Endothelial cell of umbilical vein (primary cell): ENCODE results near the gene GCNT2. TPM values are rescaled to one million over a fixed set of nuclear protein-coding genes. Genes with fewer than 3 reads are reported as not detected.

Experiments used
- BruUV-seq: library from RNA; stranded (reverse); fragments of 400-500 nt; replicated peaks from 2 replicates; lab custom pipeline; 2021; lab: Mats Ljungman, UMichigan
- CTCF ChIA-PET: fragments of 300-600, 350-600 bp; sonication (Branson Sonifier 250); formaldehyde crosslinking; loops from one replicate; lab custom pipeline; 2021; ENCODE audit warnings: antibody characterized with exemption, inconsistent platforms; lab: Charles Lee
- POLR2A ChIA-PET: fragments of 300-600, 350-600 bp; sonication (Branson Sonifier 250); formaldehyde crosslinking; loops from one replicate; lab custom pipeline; 2021; ENCODE audit warnings: antibody characterized with exemption, inconsistent platforms; lab: Charles Lee
- DNase-seq: peaks from one replicate; pipeline ENCODE4 v3.0.0-alpha.2; 2011; ENCODE audit warnings: low read depth, low spot score
- FAIRE-seq: peaks from 2 replicates; lab custom pipeline; 2011; peaks lifted over from hg19 to GRCh38; lab: Jason Lieb, UNC
- H2AFZ ChIP-seq: 2 replicates; pipeline ENCODE4 v1.6.0; 2012; ENCODE audit warnings: low read depth, low read length, control low read depth, inconsistent platforms
- H3K27ac ChIP-seq: 2 replicates; pipeline ENCODE4 v1.5.1; 2011; ENCODE audit warnings: low read depth, mild to moderate bottlenecking, control low read depth, low read length, moderate library complexity; ENCODE audit not compliant: insufficient read depth
- H3K27me3 ChIP-seq, 2 experiments: 2 replicates each; pipeline versions ENCODE4 v1.6.0 to v1.6.1; 2011; ENCODE audit warnings: low read length in 2 of 2, mixed read lengths in 1 of 2; ENCODE audit not compliant: control insufficient read depth in 2 of 2, insufficient read depth in 2 of 2
- H3K36me3 ChIP-seq, 2 experiments: 2 replicates in 1 of 2; 3 replicates in 1 of 2; pipeline ENCODE4 v1.5.1; 2011; ENCODE audit warnings: low read length in 2 of 2, mild to moderate bottlenecking in 1 of 2, moderate library complexity in 1 of 2; ENCODE audit not compliant: control insufficient read depth in 2 of 2, insufficient read depth in 2 of 2; ENCODE audit errors: extremely low read depth in 1 of 2
- H3K4me1 ChIP-seq: 3 replicates; pipeline ENCODE4 v1.5.1; 2011; ENCODE audit warnings: mild to moderate bottlenecking, low read length; ENCODE audit not compliant: control insufficient read depth, insufficient read depth; ENCODE audit errors: extremely low read depth
- H3K4me2 ChIP-seq: 2 replicates; pipeline ENCODE4 v1.6.1; 2011; ENCODE audit warnings: low read length, control low read depth, mixed read lengths; ENCODE audit not compliant: insufficient read depth
- H3K4me3 ChIP-seq, 3 experiments: fragments of 200-600 bp in 1 of 3; sonication (generic), shearing (Covaris generic) in 1 of 3; replicated peaks in 1 of 3; 2 replicates each; pipeline ENCODE4 v1.5.1; 2011 to 2016; ENCODE audit warnings: control low read depth in 3 of 3, low read length in 3 of 3, mild to moderate bottlenecking in 2 of 3, inconsistent platforms in 1 of 3, low read depth in 1 of 3, moderate library complexity in 1 of 3; ENCODE audit not compliant: insufficient read depth in 1 of 3
- H3K79me2 ChIP-seq: 2 replicates; pipeline ENCODE4 v1.6.0; 2012; ENCODE audit warnings: low read length, inconsistent platforms; ENCODE audit not compliant: control insufficient read depth, insufficient read depth
- H3K9ac ChIP-seq: replicated peaks from 2 replicates; pipeline ENCODE3; 2011; ENCODE audit warnings: low read length, control low read depth; ENCODE audit not compliant: insufficient read depth; ENCODE audit errors: extremely low read depth
- H3K9me1 ChIP-seq: replicated peaks from 3 replicates; pipeline ENCODE4 v1.6.0; 2011; ENCODE audit warnings: mild to moderate bottlenecking, low read length; ENCODE audit not compliant: control insufficient read depth, insufficient read depth; ENCODE audit errors: extremely low read depth
- H3K9me3 ChIP-seq: replicated peaks from 2 replicates; pipeline ENCODE4 v1.5.1; 2012; ENCODE audit warnings: low read length, inconsistent platforms; ENCODE audit not compliant: control insufficient read depth, insufficient read depth
- H4K20me1 ChIP-seq: replicated peaks from 2 replicates; pipeline ENCODE3; 2011; ENCODE audit warnings: mild to moderate bottlenecking, low read length; ENCODE audit not compliant: control insufficient read depth, insufficient read depth; ENCODE audit errors: extremely low read depth
- EZH2 ChIP-seq: IDR thresholded peaks from 2 replicates; pipeline ENCODE4 v1.6.1; 2012; ENCODE audit warnings: borderline replicate concordance, low read depth, mild to moderate bottlenecking, moderate library complexity, low read length, inconsistent platforms; ENCODE audit not compliant: severe bottlenecking
- FOS ChIP-seq: IDR thresholded peaks from 2 replicates; pipeline ENCODE4 v1.6.1; 2011; ENCODE audit warnings: mild to moderate bottlenecking, low read length, moderate library complexity, borderline replicate concordance; ENCODE audit not compliant: insufficient read depth
- GATA2 ChIP-seq: IDR thresholded peaks from 2 replicates; pipeline ENCODE4 v1.7.0; 2011; ENCODE audit warnings: low read depth, mild to moderate bottlenecking, moderate library complexity, mixed read lengths, low read length; ENCODE audit not compliant: insufficient read length, insufficient read depth
- JUN ChIP-seq: IDR thresholded peaks from 2 replicates; pipeline ENCODE4 v1.6.1; 2011; ENCODE audit warnings: borderline replicate concordance, low read depth; ENCODE audit not compliant: insufficient read length, insufficient read depth
- MYC ChIP-seq: IDR thresholded peaks from one replicate; pipeline ENCODE4 v1.6.1; 2011; ENCODE audit warnings: mild to moderate bottlenecking, low read depth, low read length
- POLR2A ChIP-seq: IDR thresholded peaks from 2 replicates; pipeline ENCODE4 v1.6.1; 2012; ENCODE audit warnings: low read depth, mild to moderate bottlenecking, control low read depth, low read length
- POLR2AphosphoS5 ChIP-seq: IDR thresholded peaks from 2 replicates; pipeline ENCODE4 v1.6.1; 2012; ENCODE audit warnings: low read depth, mild to moderate bottlenecking, control low read depth, low read length, moderate library complexity; ENCODE audit not compliant: insufficient read depth
- dilution Hi-C: fragments of 300-500 bp; cut with MboI; formaldehyde crosslinking; loops from one replicate; pipeline ENCODE4 v1.15.0; 2019; ENCODE audit warnings: low sequenced_read_pairs; ENCODE audit not compliant: extremely low pct_ligation_motif_present
- intact Hi-C: fragments of 100-400 bp; cut with micrococcal nuclease; formaldehyde crosslinking; loops from one replicate; pipeline ENCODE4 v1.10.0; 2022
- polyA plus RNA-seq, 4 experiments: library from polyadenylated mRNA; depleted of rRNA in 3 of 4; stranded (reverse) in 3 of 4; unstranded in 1 of 4; fragments of >200 nt; gene quantifications; 2 replicates each; pipeline versions ENCODE4 v1.2.1 to v1.2.3, GENCODE V29; 2011 to 2012; ENCODE audit warnings: missing spikeins in 1 of 4
- total RNA-seq: library from RNA; stranded (reverse); gene quantifications from 2 replicates; pipeline ENCODE4 v1.2.3, GENCODE V29; 2021
- TF ChIP-seq, protein P1 (sequence below), 2 donors: IDR thresholded peaks; 1 replicate in 1 of 2; 2 replicates in 1 of 2; pipeline ENCODE4 v1.5.1; 2011; ENCODE audit warnings: low read length in 2 of 2, mild to moderate bottlenecking in 2 of 2, moderate library complexity in 2 of 2, control low read depth in 1 of 2, inconsistent platforms in 1 of 2, low read depth in 1 of 2; ENCODE audit not compliant: insufficient read depth in 1 of 2; ENCODE audit errors: extremely low read depth in 1 of 2
- TF ChIP-seq, protein P2 (sequence below): IDR thresholded peaks from 2 replicates; pipeline ENCODE4 v1.6.1; 2011; ENCODE audit not compliant: insufficient read depth, insufficient read length

GCNT2 gene
- total and polyA plus RNA-seq, 2 donors (not counting 3 experiments of a cell fraction or from before 2014, with no cell fraction given): 3.8 to 10.9 TPM

DNA sequence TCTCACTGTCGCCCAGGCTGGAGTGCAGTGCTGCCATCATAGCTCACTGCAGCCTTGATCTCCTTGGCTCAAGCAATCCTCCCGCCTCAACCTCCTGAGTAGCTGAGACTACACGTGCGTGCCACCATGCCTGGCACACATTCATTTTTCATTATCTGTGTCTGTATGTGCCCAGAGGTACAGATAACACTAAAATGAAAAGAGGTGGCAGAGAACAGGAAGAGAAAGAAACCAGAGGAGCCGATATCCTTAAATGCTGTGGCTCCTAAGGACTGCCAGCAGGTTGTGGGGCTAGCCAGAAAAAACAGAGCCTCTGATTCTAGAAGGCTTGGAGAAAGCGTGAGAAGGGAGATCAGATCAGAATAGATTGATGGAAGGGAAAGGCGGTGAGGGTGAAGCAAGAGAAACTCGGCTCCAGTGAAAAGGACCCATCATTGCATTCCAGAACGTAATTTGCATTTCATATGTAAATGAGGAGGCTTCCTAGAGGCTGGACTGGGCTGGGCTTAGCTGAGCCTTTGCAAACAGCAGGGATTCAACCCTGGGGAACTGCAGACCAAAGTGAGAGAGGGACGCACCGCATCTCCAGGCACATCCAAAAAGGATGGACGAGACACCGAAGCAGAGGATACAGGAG is 64.2 kb downstream of the GCNT2 start:
- dilution Hi-C loops: no loop called here
- TF ChIP-seq, protein P1, sequence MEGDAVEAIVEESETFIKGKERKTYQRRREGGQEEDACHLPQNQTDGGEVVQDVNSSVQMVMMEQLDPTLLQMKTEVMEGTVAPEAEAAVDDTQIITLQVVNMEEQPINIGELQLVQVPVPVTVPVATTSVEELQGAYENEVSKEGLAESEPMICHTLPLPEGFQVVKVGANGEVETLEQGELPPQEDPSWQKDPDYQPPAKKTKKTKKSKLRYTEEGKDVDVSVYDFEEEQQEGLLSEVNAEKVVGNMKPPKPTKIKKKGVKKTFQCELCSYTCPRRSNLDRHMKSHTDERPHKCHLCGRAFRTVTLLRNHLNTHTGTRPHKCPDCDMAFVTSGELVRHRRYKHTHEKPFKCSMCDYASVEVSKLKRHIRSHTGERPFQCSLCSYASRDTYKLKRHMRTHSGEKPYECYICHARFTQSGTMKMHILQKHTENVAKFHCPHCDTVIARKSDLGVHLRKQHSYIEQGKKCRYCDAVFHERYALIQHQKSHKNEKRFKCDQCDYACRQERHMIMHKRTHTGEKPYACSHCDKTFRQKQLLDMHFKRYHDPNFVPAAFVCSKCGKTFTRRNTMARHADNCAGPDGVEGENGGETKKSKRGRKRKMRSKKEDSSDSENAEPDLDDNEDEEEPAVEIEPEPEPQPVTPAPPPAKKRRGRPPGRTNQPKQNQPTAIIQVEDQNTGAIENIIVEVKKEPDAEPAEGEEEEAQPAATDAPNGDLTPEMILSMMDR (IDR thresholded peaks at IDR 0.05; ENCODE audit: extremely low read depth in 1 of 2, insufficient read depth in 1 of 2, low read depth in 1 of 2, low read length in 2 of 2): no peak
- TF ChIP-seq, protein P2, sequence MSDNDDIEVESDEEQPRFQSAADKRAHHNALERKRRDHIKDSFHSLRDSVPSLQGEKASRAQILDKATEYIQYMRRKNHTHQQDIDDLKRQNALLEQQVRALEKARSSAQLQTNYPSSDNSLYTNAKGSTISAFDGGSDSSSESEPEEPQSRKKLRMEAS: no peak
- TF ChIP-seq POLR2AphosphoS5 (no peak), MYC (no peak), POLR2A (no peak), JUN (no peak), GATA2 (no peak), FOS (no peak), EZH2 (no peak)
- no peaks in the 10 kb centered on the region for H3K27me3 ChIP-seq
- intact Hi-C loops: no loop called here
- no peak overlapping the region for H3K27ac ChIP-seq
- no TSS peak for BruUV-seq
- no peaks in the 10 kb centered on the region for H3K79me2 ChIP-seq
- no peak overlapping the region for H3K4me2 ChIP-seq
- ChIA-PET CTCF (interaction anchor here (1.2 kb wide), 1 partner anchor 107 kb away, joined by 3 read pairs; no protein-coding TSS in a partner anchor), POLR2A (no interaction called here)
- DNase-seq (no peak), FAIRE-seq (no peak)
- no peak overlapping the region for H3K9ac ChIP-seq
- H3K9me3 ChIP-seq: no peaks in the 10 kb centered on the region
- no peaks in the 10 kb centered on the region for H3K9me1 ChIP-seq
- H3K36me3 ChIP-seq: no peaks in the 10 kb centered on the region
- no peaks in the 10 kb centered on the region for H3K4me1 ChIP-seq
- no peaks in the 10 kb centered on the region for H4K20me1 ChIP-seq
- H3K4me3 ChIP-seq: no peak overlapping the region
- H2AFZ ChIP-seq: no peak overlapping the region
